ENCODE measurements around the gene ZNF148. TPM values are rescaled to one million over a fixed set of nuclear protein-coding genes. Genes with fewer than 3 reads are reported as not detected.
A peak's percentile ranks its signal among the peaks of the same experiment; 100 is the strongest.

The ZNF148 gene
- total RNA-seq, 2 experiments from 2014 or later, result 33.8 to 34.3 TPM

- Mint-ChIP-seq H3K4me1 (peaks cover 9% of the 10 kb centered on the region), H3K9me3 (no peaks in the 10 kb centered on the region), H3K36me3 (peaks cover 2% of the 10 kb centered on the region), H3K27me3 (peaks cover 6% of the 10 kb centered on the region), H3K27ac (no peak overlapping the region), H3K4me3 (no peak overlapping the region)
- DNase-seq, result no peak
Measured at GRCh38 chr3:125386811-125387210, 11.7 kb upstream of the ZNF148 start.

GRCh38 chr3:125383744-125384143, 8.6 kb upstream of the ZNF148 start:
- Mint-ChIP-seq H3K4me3 (no peak overlapping the region), H3K4me1 (peaks cover 6% of the 10 kb centered on the region), H3K36me3 (no peaks in the 10 kb centered on the region), H3K27ac (no peak overlapping the region), H3K27me3 (peaks cover 3% of the 10 kb centered on the region), H3K9me3 (no peaks in the 10 kb centered on the region)
- no peak for DNase-seq

- no peak overlapping the region for H3K27ac Mint-ChIP-seq
- peaks cover 6% of the 10 kb centered on the region for H3K4me1 Mint-ChIP-seq
- no peak overlapping the region for H3K4me3 Mint-ChIP-seq
- peaks cover 3% of the 10 kb centered on the region for H3K27me3 Mint-ChIP-seq
- no peaks in the 10 kb centered on the region for H3K9me3 Mint-ChIP-seq
- no peaks in the 10 kb centered on the region for H3K36me3 Mint-ChIP-seq
- DNase-seq, result no peak
Measured at GRCh38 chr3:125382298-125382697, 7.2 kb upstream of the ZNF148 start.

DNA sequence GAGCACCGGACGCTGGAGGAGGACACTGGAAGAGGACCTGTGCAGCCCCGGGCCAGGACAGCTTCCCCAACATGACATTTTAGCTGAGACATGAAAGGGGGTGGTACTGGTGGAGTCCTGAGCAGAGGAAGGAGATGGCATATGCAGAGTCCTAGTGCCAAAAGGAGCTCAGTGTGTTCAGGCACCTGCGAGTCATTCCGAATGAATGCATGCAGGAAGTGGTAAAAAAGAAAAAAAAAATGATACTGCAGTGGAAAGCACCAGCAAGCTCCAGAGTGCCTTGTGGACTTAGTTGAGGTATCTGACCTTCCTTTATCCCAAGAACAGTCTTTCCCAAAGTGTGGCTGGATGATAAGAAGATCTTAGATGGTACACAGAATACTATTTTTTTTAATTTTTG, 6.6 kb upstream of the ZNF148 start:
- Mint-ChIP-seq H3K4me3 (no peak overlapping the region), H3K27me3 (peaks cover 3% of the 10 kb centered on the region), H3K27ac (no peak overlapping the region), H3K4me1 (peaks cover 6% of the 10 kb centered on the region), H3K36me3 (no peaks in the 10 kb centered on the region), H3K9me3 (no peaks in the 10 kb centered on the region)
- peak; percentile 9 for DNase-seq

DNA sequence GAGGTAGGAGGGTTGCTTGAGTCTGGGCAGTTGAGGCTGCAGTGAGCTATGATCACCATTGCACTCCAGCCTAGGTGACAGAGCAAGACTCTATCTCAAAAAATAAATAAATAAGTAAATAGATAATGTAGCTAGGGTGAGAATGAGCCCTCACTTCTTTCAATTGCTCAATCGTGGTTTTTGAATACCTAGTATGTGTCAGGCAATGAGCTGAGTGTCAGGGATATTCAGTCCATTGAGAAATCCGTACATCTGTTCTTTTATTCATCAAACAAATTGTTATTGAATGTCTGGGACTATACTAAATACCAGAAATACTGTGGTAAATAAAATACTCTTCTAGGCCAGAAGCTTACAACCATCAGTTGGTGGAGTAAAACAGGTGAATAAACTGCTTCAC, 6.2 kb upstream of the ZNF148 start:
- Mint-ChIP-seq H3K36me3 (no peaks in the 10 kb centered on the region), H3K9me3 (no peaks in the 10 kb centered on the region), H3K4me1 (peaks cover 7% of the 10 kb centered on the region), H3K27ac (no peak overlapping the region), H3K27me3 (peaks cover 3% of the 10 kb centered on the region), H3K4me3 (no peak overlapping the region)
- DNase-seq, result no peak

DNA sequence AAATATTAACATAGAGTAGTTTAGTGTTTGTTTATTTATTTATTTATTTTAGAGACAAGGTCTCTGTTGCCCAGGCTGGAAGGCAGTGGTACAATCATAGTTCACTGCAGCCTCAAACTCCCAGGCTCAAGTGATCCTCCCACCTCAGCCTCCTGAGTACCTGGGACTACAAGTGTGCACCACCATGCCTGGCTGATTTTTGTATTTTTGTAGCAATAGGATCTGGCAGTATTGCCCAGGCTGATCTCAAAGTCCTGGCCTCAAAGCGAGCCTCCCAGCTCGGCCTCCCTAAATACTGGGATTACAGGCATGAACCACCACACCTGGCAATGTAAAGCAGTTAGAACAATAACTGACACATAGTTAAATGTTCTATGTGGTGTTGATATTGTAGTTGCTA, 4.4 kb upstream of the ZNF148 start:
- Mint-ChIP-seq H3K27me3 (peaks cover 3% of the 10 kb centered on the region), H3K36me3 (peaks cover under 1% of the 10 kb centered on the region), H3K4me3 (no peak overlapping the region), H3K9me3 (no peaks in the 10 kb centered on the region), H3K27ac (no peak overlapping the region), H3K4me1 (peaks cover 12% of the 10 kb centered on the region)
- no peak for DNase-seq

DNA sequence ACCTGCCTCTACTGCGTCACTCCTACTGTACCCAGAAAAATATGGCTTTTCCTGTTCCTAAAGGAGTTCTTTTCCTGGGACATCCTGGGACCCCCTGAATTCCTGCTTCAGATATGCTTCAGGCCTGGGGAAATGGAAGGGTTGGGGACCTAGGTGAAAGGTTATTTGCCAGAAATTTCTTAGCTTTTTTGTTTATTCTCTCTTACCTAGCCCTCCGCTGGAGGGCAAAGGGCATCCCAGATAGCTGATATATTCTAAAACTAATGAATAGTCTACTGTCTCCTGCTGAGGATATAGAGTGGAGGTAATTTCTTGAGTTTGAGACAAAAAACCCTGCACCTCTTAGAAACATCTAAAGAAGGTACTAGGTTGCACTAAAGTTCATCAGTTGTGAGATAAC, 3.6 kb upstream of the ZNF148 start:
- no peak for DNase-seq
- Mint-ChIP-seq H3K27me3 (peaks cover 3% of the 10 kb centered on the region), H3K9me3 (no peaks in the 10 kb centered on the region), H3K4me1 (peaks cover 12% of the 10 kb centered on the region), H3K36me3 (peaks cover 7% of the 10 kb centered on the region), H3K27ac (no peak overlapping the region), H3K4me3 (no peak overlapping the region)

DNA sequence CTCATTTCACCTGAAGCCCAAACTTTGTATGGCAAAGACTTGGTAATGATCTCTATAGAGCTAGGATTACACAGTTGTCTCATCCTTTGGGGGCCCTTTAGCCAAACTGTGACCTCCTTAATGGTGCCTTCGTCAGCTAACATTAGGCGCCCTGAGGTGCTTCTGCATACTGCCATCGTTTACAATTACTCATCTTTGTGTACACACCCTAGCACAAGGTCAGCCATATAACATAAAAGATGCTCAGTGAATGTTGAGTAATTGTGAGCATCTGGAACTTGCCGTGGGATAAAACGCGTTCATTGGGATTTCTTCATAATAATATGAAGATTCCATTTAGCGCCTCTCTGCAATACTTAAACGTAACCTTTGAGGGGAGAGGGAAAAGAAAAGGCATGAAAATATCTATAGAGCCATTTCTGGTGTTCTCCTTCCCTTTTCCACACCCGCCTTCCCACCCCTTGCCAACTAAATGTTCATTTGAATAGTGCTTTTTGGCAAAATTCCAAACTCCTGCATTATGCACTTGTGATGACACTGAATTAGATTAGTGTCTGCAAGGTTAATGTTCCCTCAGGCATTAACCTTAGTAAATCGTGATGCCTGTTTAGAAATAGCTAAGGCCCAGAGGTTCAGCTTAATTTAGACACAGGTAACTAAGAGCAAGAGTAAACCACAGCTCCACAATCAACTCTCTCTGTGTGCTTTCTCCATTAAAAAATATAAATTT, 990 bp upstream of the ZNF148 start:
- peak overlapping the region; percentile 98 for H3K27ac Mint-ChIP-seq
- no peak for DNase-seq

DNA sequence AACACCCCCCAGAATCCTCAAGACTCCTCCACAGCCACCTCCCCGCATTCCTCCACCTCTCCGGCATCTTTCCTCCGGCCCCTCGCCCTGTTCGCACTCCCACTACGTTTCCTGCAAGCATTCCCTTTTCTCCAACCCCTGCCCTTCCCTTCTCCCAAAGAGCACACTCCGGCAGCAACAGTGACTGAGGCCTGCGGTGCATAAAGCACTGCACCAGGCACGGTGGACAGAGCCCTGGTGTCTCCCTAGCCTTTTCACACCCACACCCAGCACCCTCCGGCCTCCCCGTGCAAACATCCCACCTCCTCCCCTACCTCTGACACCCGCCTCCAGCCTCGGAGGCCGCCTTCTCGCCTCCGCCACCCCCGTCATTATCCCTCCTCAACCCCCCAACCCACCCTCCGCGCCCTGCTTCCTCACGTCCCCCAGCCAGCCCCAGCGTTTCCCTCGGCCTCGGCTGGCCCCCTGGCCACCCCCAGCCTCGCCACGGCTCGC, 577 bp downstream of the ZNF148 start:
- H3K27ac Mint-ChIP-seq, result peak overlapping the region; percentile 76
- peaks cover 26% of the 10 kb centered on the region for H3K36me3 Mint-ChIP-seq
- peak overlapping the region; percentile 88 for H3K4me3 Mint-ChIP-seq
- H3K27me3 Mint-ChIP-seq, result no peaks in the 10 kb centered on the region
- no peaks in the 10 kb centered on the region for H3K9me3 Mint-ChIP-seq
- H3K4me1 Mint-ChIP-seq, result peaks cover 26% of the 10 kb centered on the region
- DNase-seq, result no peak

More for the DNA sequence above, 990 bp upstream of the ZNF148 start:
- H3K4me3 Mint-ChIP-seq, result peak overlapping the region; percentile 95
- peaks cover 17% of the 10 kb centered on the region for H3K4me1 Mint-ChIP-seq
- no peaks in the 10 kb centered on the region for H3K27me3 Mint-ChIP-seq
- H3K36me3 Mint-ChIP-seq, result peaks cover 18% of the 10 kb centered on the region
- H3K9me3 Mint-ChIP-seq, result no peaks in the 10 kb centered on the region

GRCh38 chr3:125367403-125368230, 7.5 kb downstream of the ZNF148 start:
- Mint-ChIP-seq H3K36me3 (peaks cover 38% of the 10 kb centered on the region), H3K4me1 (peaks cover 44% of the 10 kb centered on the region), H3K27ac (no peak overlapping the region)

GRCh38 chr3:125366132-125366531, 9.0 kb downstream of the ZNF148 start:
- DNase-seq, result no peak
- H3K4me1 Mint-ChIP-seq, result peaks cover 48% of the 10 kb centered on the region
- no peak overlapping the region for H3K27ac Mint-ChIP-seq
- H3K27me3 Mint-ChIP-seq, result no peaks in the 10 kb centered on the region
- no peaks in the 10 kb centered on the region for H3K9me3 Mint-ChIP-seq
- no peak overlapping the region for H3K4me3 Mint-ChIP-seq
- H3K36me3 Mint-ChIP-seq, result peaks cover 40% of the 10 kb centered on the region

More at GRCh38 chr3:125367403-125368230, 7.5 kb downstream of the ZNF148 start:
- no peak overlapping the region for H3K4me3 Mint-ChIP-seq
- no peak for DNase-seq
- no peaks in the 10 kb centered on the region for H3K27me3 Mint-ChIP-seq
- H3K9me3 Mint-ChIP-seq, result no peaks in the 10 kb centered on the region

GRCh38 chr3:125359700-125360099, 15.4 kb downstream of the ZNF148 start:
- Mint-ChIP-seq H3K27me3 (no peaks in the 10 kb centered on the region), H3K27ac (no peak overlapping the region), H3K4me1 (peaks cover 50% of the 10 kb centered on the region), H3K9me3 (no peaks in the 10 kb centered on the region), H3K4me3 (no peak overlapping the region), H3K36me3 (peaks cover 18% of the 10 kb centered on the region)
- DNase-seq, result no peak

GRCh38 chr3:125358923-125359322, 16.2 kb downstream of the ZNF148 start:
- peaks cover 14% of the 10 kb centered on the region for H3K36me3 Mint-ChIP-seq
- H3K27me3 Mint-ChIP-seq, result no peaks in the 10 kb centered on the region
- no peak overlapping the region for H3K27ac Mint-ChIP-seq
- no peak overlapping the region for H3K4me3 Mint-ChIP-seq
- peaks cover 47% of the 10 kb centered on the region for H3K4me1 Mint-ChIP-seq
- no peak for DNase-seq
- H3K9me3 Mint-ChIP-seq, result no peaks in the 10 kb centered on the region

- H3K27ac Mint-ChIP-seq, result peak overlapping the region; percentile 72
Measured at GRCh38 chr3:125357837-125358236, 17.3 kb downstream of the ZNF148 start.

GRCh38 chr3:125357032-125357658, 18.0 kb downstream of the ZNF148 start:
- Mint-ChIP-seq H3K4me3 (peak overlapping the region; percentile 77), H3K27ac (peak overlapping the region; percentile 72), H3K4me1 (peaks cover 53% of the 10 kb centered on the region), H3K9me3 (peaks cover 2% of the 10 kb centered on the region), H3K27me3 (no peaks in the 10 kb centered on the region), H3K36me3 (peaks cover 23% of the 10 kb centered on the region)
- DNase-seq, result peak; percentile 68

More at GRCh38 chr3:125357837-125358236, 17.3 kb downstream of the ZNF148 start:
- H3K4me3 Mint-ChIP-seq, result peak overlapping the region; percentile 77
- peaks cover 20% of the 10 kb centered on the region for H3K36me3 Mint-ChIP-seq
- H3K9me3 Mint-ChIP-seq, result no peaks in the 10 kb centered on the region
- DNase-seq, result no peak
- no peaks in the 10 kb centered on the region for H3K27me3 Mint-ChIP-seq
- H3K4me1 Mint-ChIP-seq, result peaks cover 51% of the 10 kb centered on the region

Measured in activated naive CD8-positive, alpha-beta T cell treated with anti-CD3 and anti-CD28 coated beads for 36 hours (primary cell).